ENCODE measurements around the gene GATA3. TPM values are rescaled to one million over a fixed set of nuclear protein-coding genes. Genes with fewer than 3 reads are reported as not detected.

GATA3 gene
- total and polyA plus RNA-seq, 12 donors = 1.1 to 3.2 (median 1.4) TPM

GRCh38 chr10:8100366-8100765, 45.9 kb downstream of the GATA3 start:
- no peak for DNase-seq
- no peak for TF ChIP-seq CTCF (IDR thresholded peaks at IDR 0.05)
- no peak for ATAC-seq
- Histone ChIP-seq H3K4me1 (no peaks in the 10 kb centered on the region), H3K27ac (no peak overlapping the region), H3K27me3 (peaks cover 0 to 29% (median 12%) of the 10 kb centered on the region in 7 donors), H3K9me3 (no peaks in the 10 kb centered on the region), H3K4me3 (no peak overlapping the region), H3K36me3 (no peaks in the 10 kb centered on the region)
- intact Hi-C loops (cut with DNase I) = no loop called here
- 68 to 71% methylated on average over 4 of the region's 4 CpGs for WGBS, 2 donors

- TF ChIP-seq CTCF (IDR thresholded peaks at IDR 0.05) = no peak
- H3K4me1 ChIP-seq = no peaks in the 10 kb centered on the region
- WGBS, 2 donors = 39 to 52% methylated on average over 13 of the region's 13 CpGs
These were observed 48.4 kb downstream of the GATA3 start for GRCh38 chr10:8102708-8103401.

GRCh38 chr10:8103543-8103942, 49.1 kb downstream of the GATA3 start:
- intact Hi-C loops (cut with DNase I) = no loop called here
- no peak for DNase-seq
- Histone ChIP-seq H3K4me3 (no peak overlapping the region), H3K4me1 (no peaks in the 10 kb centered on the region), H3K27ac (no peak overlapping the region), H3K36me3 (no peaks in the 10 kb centered on the region), H3K27me3 (peaks cover 0 to 30% (median 21%) of the 10 kb centered on the region in 7 donors), H3K9me3 (no peaks in the 10 kb centered on the region)
- 61% methylated on average over 8 of the region's 8 CpGs for whole genome bisulfite sequencing, 2 donors
- TF ChIP-seq CTCF (IDR thresholded peaks at IDR 0.05) = no peak
- no peak for ATAC-seq

More at GRCh38 chr10:8102708-8103401, 48.4 kb downstream of the GATA3 start:
- no peak overlapping the region for H3K4me3 ChIP-seq
- H3K27ac ChIP-seq = no peak overlapping the region
- ATAC-seq (no peak), DNase-seq (no peak)
- peaks cover 0 to 34% (median 21%) of the 10 kb centered on the region in 7 donors for H3K27me3 ChIP-seq
- intact Hi-C loops (cut with DNase I) = no loop called here
- H3K9me3 ChIP-seq = no peaks in the 10 kb centered on the region
- no peaks in the 10 kb centered on the region for H3K36me3 ChIP-seq

- no peak overlapping the region for H3K27ac ChIP-seq
- no peak for ATAC-seq
- no peak overlapping the region for H3K4me3 ChIP-seq
- peaks cover 0 to 30% (median 21%) of the 10 kb centered on the region in 7 donors for H3K27me3 ChIP-seq
- intact Hi-C loops (cut with DNase I) = no loop called here
- no peaks in the 10 kb centered on the region for H3K9me3 ChIP-seq
- DNase-seq = no peak
- no peaks in the 10 kb centered on the region for H3K36me3 ChIP-seq
- 72 to 73% methylated on average over 3 of the region's 3 CpGs for WGBS, 2 donors
- TF ChIP-seq CTCF (IDR thresholded peaks at IDR 0.05) = no peak
- H3K4me1 ChIP-seq = no peaks in the 10 kb centered on the region
These were observed 49.5 kb downstream of the GATA3 start for GRCh38 chr10:8104005-8104404.
